ENCODE data around the gene CRYBG3. TPM values are rescaled to one million over a fixed set of nuclear protein-coding genes. Genes with fewer than 3 reads are reported as not detected.

CRYBG3 gene
- total RNA-seq, 2 donors from 2014 or later, result 13.4 to 29.2 TPM

GRCh38 chr3:97927704-97928103, 105.9 kb downstream of the CRYBG3 start:
- Histone ChIP-seq H3K9me3 (no peaks in the 10 kb centered on the region), H3K36me3 (peaks cover 7% of the 10 kb centered on the region), H3K27me3 (replicated peaks; ENCODE audit: insufficient read depth) (no peaks in the 10 kb centered on the region), H3K4me1 (ENCODE audit: control insufficient read depth in 1 of 2, low read depth in 2 of 2) (no peaks in the 10 kb centered on the region), H3K4me3 (no peak overlapping the region), H3K27ac (no peak overlapping the region)
- TF ChIP-seq CTCF (IDR thresholded peaks at IDR 0.05), result no peak
- DNase-seq (ENCODE audit: low spot score) (no peak), ATAC-seq (ENCODE audit: insufficient number of reproducible peaks, low FRiP score, low read depth) (no peak)

- no peak overlapping the region for H3K27ac ChIP-seq
- no peak for DNase-seq (ENCODE audit: low spot score)
- no peak for ATAC-seq (ENCODE audit: insufficient number of reproducible peaks, low FRiP score, low read depth)
- H3K36me3 ChIP-seq, result peaks cover 11% of the 10 kb centered on the region
- no peak for TF ChIP-seq CTCF (IDR thresholded peaks at IDR 0.05)
- H3K27me3 ChIP-seq (replicated peaks; ENCODE audit: insufficient read depth), result no peaks in the 10 kb centered on the region
- no peaks in the 10 kb centered on the region for H3K9me3 ChIP-seq
- no peak overlapping the region for H3K4me3 ChIP-seq
- H3K4me1 ChIP-seq (ENCODE audit: control insufficient read depth in 1 of 2, low read depth in 2 of 2), result no peaks in the 10 kb centered on the region
These were observed 107.2 kb downstream of the CRYBG3 start for GRCh38 chr3:97928986-97929385.

GRCh38 chr3:97930018-97930417, 108.2 kb downstream of the CRYBG3 start:
- Histone ChIP-seq H3K4me3 (no peak overlapping the region), H3K27me3 (replicated peaks; ENCODE audit: insufficient read depth) (no peaks in the 10 kb centered on the region), H3K27ac (no peak overlapping the region), H3K4me1 (ENCODE audit: control insufficient read depth in 1 of 2, low read depth in 2 of 2) (no peaks in the 10 kb centered on the region), H3K9me3 (no peaks in the 10 kb centered on the region), H3K36me3 (peaks cover 9% of the 10 kb centered on the region)
- no peak for DNase-seq (ENCODE audit: low spot score)
- no peak for ATAC-seq (ENCODE audit: insufficient number of reproducible peaks, low FRiP score, low read depth)
- TF ChIP-seq CTCF (IDR thresholded peaks at IDR 0.05), result no peak

- TF ChIP-seq CTCF (IDR thresholded peaks at IDR 0.05), result no peak
- no peaks in the 10 kb centered on the region for H3K9me3 ChIP-seq
- no peaks in the 10 kb centered on the region for H3K27me3 ChIP-seq (replicated peaks; ENCODE audit: insufficient read depth)
- no peak overlapping the region for H3K27ac ChIP-seq
- no peaks in the 10 kb centered on the region for H3K4me1 ChIP-seq (ENCODE audit: control insufficient read depth in 1 of 2, low read depth in 2 of 2)
- peaks cover 9% of the 10 kb centered on the region for H3K36me3 ChIP-seq
- DNase-seq (ENCODE audit: low spot score), result no peak
- H3K4me3 ChIP-seq, result no peak overlapping the region
- no peak for ATAC-seq (ENCODE audit: insufficient number of reproducible peaks, low FRiP score, low read depth)
These were observed 109.4 kb downstream of the CRYBG3 start for GRCh38 chr3:97931218-97931617.

GRCh38 chr3:97932387-97932801, 110.6 kb downstream of the CRYBG3 start:
- Histone ChIP-seq H3K27me3 (replicated peaks; ENCODE audit: insufficient read depth) (no peaks in the 10 kb centered on the region), H3K4me3 (no peak overlapping the region), H3K4me1 (ENCODE audit: control insufficient read depth in 1 of 2, low read depth in 2 of 2) (no peaks in the 10 kb centered on the region), H3K27ac (no peak overlapping the region), H3K36me3 (peaks cover 9% of the 10 kb centered on the region), H3K9me3 (no peaks in the 10 kb centered on the region)
- ATAC-seq (ENCODE audit: insufficient number of reproducible peaks, low FRiP score, low read depth), result no peak
- TF ChIP-seq CTCF (IDR thresholded peaks at IDR 0.05), result no peak
- no peak for DNase-seq (ENCODE audit: low spot score)

Measured in thoracic aorta (tissue), 2 donors.